Calu3 (cell line): ENCODE results near the gene BLVRB. TPM values are rescaled to one million over a fixed set of nuclear protein-coding genes. Genes with fewer than 3 reads are reported as not detected.
"Not testable (repeated sequence)": the region's sequence is repeated elsewhere in the genome, so short reads cannot be mapped to it uniquely, and the experiment has no call there.

Source experiments
- BruUV-seq: library from RNA; stranded (reverse); fragments of 400-500 nt; replicated peaks from 2 replicates; lab custom pipeline; 2021; lab: Mats Ljungman, UMichigan
- CTCF ChIA-PET: fragments of 300-600 bp; sonication (Branson Sonifier 250); formaldehyde crosslinking; loops from one replicate; lab custom pipeline; 2022; ENCODE audit warnings: antibody characterized with exemption; lab: Charles Lee
- DNase-seq: peaks from one replicate; pipeline ENCODE4 v3.0.0; 2022
- H3K27ac Mint-ChIP-seq: one replicate; pipeline ENCODE4 v1.8.0; 2022; ENCODE audit warnings: mixed read lengths; ENCODE audit not compliant: unreplicated experiment
- H3K27me3 Mint-ChIP-seq: one replicate; pipeline ENCODE4 v1.8.0; 2022; ENCODE audit warnings: mixed read lengths; ENCODE audit not compliant: unreplicated experiment
- H3K36me3 Mint-ChIP-seq: one replicate; pipeline ENCODE4 v1.8.0; 2022; ENCODE audit warnings: mild to moderate bottlenecking, moderate library complexity, mixed read lengths; ENCODE audit not compliant: insufficient read depth, unreplicated experiment
- H3K4me1 Mint-ChIP-seq: one replicate; pipeline ENCODE4 v1.8.0; 2022; ENCODE audit warnings: mild to moderate bottlenecking, low read depth, mixed read lengths; ENCODE audit not compliant: unreplicated experiment
- H3K4me3 Mint-ChIP-seq: one replicate; pipeline ENCODE4 v1.8.0; 2022; ENCODE audit warnings: mild to moderate bottlenecking, low read depth, moderate library complexity, mixed read lengths; ENCODE audit not compliant: unreplicated experiment
- H3K9me3 Mint-ChIP-seq: one replicate; pipeline ENCODE4 v1.8.0; 2022; ENCODE audit warnings: low read depth, mixed read lengths; ENCODE audit not compliant: unreplicated experiment
- CTCF ChIP-seq: fragments of 200-600 bp; IDR thresholded peaks from one replicate; pipeline ENCODE4 v1.8.0; 2022; ENCODE audit warnings: antibody characterized with exemption; ENCODE audit not compliant: unreplicated experiment
- intact Hi-C: fragments of 100-400 bp; cut with micrococcal nuclease; formaldehyde crosslinking; loops from one replicate; pipeline ENCODE4 v1.10.0; 2022; ENCODE audit not compliant: unreplicated experiment
- total RNA-seq: library from RNA; stranded (reverse); gene quantifications from 2 replicates; pipeline ENCODE4 v1.2.3, GENCODE V29; 2022

BLVRB gene
- total RNA-seq, 1 experiment from 2014 or later = 107 TPM

GRCh38 chr19:40460185-40460584 lies 5.4 kb downstream of the BLVRB start:
- Mint-ChIP-seq H3K4me3 (no peak overlapping the region), H3K9me3 (no peaks in the 10 kb centered on the region), H3K27ac (no peak overlapping the region), H3K36me3 (peaks cover 34% of the 10 kb centered on the region), H3K27me3 (no peaks in the 10 kb centered on the region), H3K4me1 (peaks cover 15% of the 10 kb centered on the region)
- intact Hi-C loops = loop anchor here (5.0 to 10.0 kb wide), 2 partner anchors 67 to 135 kb away; no protein-coding TSS in a partner anchor
- no peak for TF ChIP-seq CTCF
- CTCF ChIA-PET = no interaction called here
- no TSS peak for BruUV-seq
- DNase-seq = no peak

DNA sequence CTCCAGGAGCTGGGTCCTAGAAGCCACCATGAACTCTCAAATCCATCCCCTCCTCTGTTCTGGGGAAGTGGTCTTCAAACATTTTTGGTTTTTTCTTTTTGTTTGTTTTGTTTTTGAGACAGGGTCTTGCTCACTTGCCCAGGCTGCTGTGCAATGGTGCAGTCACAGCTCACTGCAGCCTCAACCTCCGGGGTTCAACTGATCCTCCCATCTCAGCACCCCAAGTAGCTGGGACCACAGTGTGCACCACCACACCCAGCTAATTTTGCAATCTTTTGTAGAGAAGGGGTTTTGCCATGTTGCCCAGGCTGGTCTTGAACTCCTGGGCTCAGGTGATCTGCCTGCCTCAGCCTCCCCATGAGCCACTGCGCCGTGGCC lies 7.0 kb downstream of the BLVRB start:
- Mint-ChIP-seq H3K36me3 (peaks cover 26% of the 10 kb centered on the region), H3K4me1 (peaks cover 8% of the 10 kb centered on the region), H3K27me3 (no peaks in the 10 kb centered on the region), H3K9me3 (no peaks in the 10 kb centered on the region), H3K4me3 (no peak overlapping the region), H3K27ac (no peak overlapping the region)
- CTCF ChIA-PET = no interaction called here
- BruUV-seq = no TSS peak
- intact Hi-C loops = no loop called here
- no peak for DNase-seq
- TF ChIP-seq CTCF = no peak

- Mint-ChIP-seq H3K9me3 (no peaks in the 10 kb centered on the region), H3K27ac (no peak overlapping the region), H3K36me3 (peaks cover 27% of the 10 kb centered on the region), H3K27me3 (no peaks in the 10 kb centered on the region), H3K4me1 (peaks cover 3% of the 10 kb centered on the region), H3K4me3 (no peak overlapping the region)
- DNase-seq = no peak
- no peak for TF ChIP-seq CTCF
- no TSS peak for BruUV-seq
- intact Hi-C loops = no loop called here
- CTCF ChIA-PET = interaction anchor here (0.9 kb wide), 1 partner anchor 37 kb away, joined by 3 read pairs; no protein-coding TSS in a partner anchor
Observed at GRCh38 chr19:40457953-40458596, 7.5 kb downstream of the BLVRB start.

DNA sequence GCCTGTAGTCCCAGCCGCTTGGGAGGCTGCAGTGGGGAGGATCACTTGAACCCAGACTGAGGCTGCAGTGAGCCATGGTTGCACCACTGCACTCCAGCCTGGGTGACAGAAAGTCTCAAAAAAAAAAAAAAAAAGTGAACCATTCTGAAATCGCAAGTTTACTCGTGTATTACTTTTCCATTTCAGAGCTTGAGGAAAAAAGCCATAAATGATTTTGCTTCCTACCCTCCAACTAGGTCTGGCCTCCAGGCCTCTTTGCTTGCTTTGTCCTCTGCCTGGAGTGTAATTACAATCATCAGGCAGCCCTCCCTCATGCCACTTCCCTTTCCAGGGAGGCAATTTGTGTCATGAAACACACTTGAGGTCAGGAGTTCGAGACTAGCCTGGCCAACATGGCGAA lies 8.5 kb downstream of the BLVRB start:
- intact Hi-C loops = no loop called here
- no peak for TF ChIP-seq CTCF
- no peak overlapping the region for H3K4me3 Mint-ChIP-seq
- BruUV-seq = no TSS peak
- H3K9me3 Mint-ChIP-seq = no peaks in the 10 kb centered on the region
- no peaks in the 10 kb centered on the region for H3K27me3 Mint-ChIP-seq
- H3K27ac Mint-ChIP-seq = no peak overlapping the region
- DNase-seq = no peak
- CTCF ChIA-PET = interaction anchor here (0.6 to 0.7 kb wide), 2 partner anchors 8 to 92 kb away, joined by 3 to 6 read pairs; no protein-coding TSS in a partner anchor
- no peaks in the 10 kb centered on the region for H3K4me1 Mint-ChIP-seq
- peaks cover 36% of the 10 kb centered on the region for H3K36me3 Mint-ChIP-seq

DNA sequence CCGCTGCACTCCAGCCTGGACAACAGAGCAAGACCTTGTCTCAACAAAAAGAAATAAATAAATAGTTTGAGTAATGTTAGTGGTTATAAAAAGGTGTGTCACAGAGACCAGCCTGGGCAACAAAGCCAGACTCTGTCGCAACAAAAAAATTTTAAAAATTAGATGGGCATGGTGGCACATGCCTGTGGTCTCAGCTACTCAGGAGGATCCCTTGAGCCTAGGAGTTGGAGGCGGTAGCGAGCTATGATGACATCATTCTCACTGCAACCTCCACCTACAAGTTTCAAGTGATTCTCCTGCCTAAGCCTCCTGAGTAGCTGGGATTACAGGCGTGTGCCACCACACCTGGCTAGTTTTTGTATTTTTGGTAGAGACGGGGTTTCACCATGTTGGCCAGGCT lies 11.6 kb downstream of the BLVRB start:
- H3K9me3 Mint-ChIP-seq, intact Hi-C loops, H3K27me3 Mint-ChIP-seq, BruUV-seq, H3K4me1 Mint-ChIP-seq, CTCF ChIA-PET, H3K4me3 Mint-ChIP-seq, H3K27ac Mint-ChIP-seq, DNase-seq: not testable (repeated sequence)
- peaks cover 51% of the 10 kb centered on the region for H3K36me3 Mint-ChIP-seq
